Iris pigment epithelial cell (primary cell): Measurements from ENCODE around the gene EME2.

ENCODE experiments used
- DNase-seq: peaks from one replicate; pipeline ENCODE4 v3.0.0-alpha.2; 2011; ENCODE audit warnings: low read depth

Gene EME2

GRCh38 chr16:1767116-1767994 is 5.3 kb upstream of the EME2 start:
- no peak for DNase-seq

DNA sequence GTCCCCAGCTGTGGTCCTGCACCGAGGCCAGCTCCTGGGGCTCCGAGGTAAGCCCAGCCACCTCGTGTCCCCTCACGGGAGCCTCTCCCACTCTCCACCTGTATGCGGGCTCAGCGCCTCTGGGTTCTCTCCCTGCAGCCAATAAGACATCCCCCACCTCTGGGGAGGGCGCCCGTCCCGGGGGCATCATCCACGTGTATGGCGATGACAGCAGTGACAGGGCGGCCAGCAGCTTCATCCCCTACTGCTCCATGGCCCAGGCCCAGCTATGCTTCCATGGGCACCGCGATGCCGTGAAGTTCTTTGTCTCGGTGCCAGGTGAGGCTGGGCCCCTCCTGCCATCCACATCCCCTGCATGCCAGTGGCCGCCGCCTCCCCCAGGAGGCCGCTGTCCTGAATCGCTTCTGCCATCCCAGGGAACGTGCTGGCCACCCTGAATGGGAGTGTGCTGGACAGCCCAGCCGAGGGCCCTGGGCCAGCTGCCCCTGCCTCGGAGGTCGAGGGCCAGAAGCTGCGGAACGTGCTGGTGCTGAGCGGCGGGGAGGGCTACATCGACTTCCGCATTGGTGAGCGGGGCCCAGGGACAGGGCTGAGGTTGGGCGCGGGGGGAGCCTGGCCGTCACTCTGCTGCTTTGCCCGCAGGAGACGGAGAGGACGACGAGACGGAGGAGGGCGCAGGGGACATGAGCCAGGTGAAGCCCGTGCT is 4.4 kb upstream of the EME2 start:
- DNase-seq: no peak

DNA sequence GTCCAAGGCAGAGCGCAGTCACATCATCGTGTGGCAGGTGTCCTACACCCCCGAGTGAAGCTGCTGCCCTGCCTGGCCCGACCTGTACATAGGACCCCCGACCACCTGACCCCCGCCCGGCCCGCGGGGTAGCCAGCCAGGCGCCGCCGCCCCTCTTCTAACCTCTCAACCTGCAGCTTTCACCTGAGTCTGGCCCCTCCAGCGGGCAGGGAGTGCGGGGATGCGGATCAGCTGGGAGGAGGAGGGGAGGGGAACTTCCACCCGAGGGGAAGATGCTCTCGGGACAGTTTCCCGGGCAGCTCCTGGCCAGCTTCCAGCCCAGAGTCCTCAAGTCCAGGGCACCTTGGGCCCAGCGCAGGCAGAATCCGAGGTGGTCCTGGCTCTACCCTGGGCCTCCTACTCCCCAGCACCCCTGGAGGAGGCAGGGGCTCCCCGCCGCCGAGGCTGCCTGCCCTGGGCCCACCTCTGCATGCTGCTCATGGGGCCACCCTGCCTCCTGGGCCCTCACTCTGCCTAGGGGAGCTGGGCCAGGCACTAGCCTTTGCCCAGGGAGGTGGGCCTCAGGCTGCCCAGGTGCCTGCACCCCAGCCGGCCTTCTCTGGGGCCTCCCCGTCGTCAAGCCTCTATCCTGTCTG is 3.7 kb upstream of the EME2 start:
- DNase-seq: no peak

DNA sequence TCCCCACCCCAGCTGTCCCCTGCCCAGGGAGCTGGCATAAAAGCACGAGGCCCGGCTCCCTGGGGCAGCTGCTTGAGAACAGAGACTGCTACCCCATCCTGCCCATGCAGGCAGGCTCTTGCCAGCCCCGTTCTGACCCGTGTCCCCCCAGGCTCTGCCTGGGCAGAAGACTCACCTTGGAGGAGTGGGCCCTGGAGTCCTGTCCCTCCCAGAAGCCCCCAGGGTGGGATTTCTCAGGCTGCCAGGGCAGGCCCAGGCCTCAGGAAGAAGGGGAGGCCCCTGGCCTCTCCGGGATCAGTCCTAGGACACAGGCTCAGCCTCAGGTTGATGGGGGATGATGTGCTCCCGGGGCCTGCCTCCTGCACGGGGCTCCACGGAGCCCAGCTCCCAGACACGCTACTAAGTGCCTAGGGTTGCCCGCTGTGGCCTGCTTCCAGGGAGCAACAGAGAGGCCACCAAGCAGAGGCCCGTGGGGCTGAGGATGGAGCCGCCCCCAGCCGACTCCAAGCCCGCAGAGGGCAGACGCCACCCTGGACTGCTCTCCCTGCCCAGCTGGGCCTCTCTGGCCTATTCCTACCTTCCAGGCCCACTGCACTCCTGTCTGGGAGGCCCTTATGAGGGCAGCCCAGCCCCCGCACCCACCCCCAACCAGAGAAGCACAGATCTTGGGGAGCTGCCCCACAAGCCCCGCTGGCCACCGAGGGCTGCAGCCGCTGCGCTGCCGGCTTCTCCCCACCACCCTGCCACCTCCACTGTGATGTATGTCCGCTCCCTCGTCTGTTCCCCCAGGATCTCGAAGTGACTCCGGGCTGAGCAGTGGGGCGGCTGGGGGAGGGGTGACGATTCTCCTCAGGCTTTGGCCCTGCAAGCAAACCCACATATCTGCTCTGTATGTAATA is 3.0 kb upstream of the EME2 start:
- no peak for DNase-seq

- DNase-seq: peak; percentile 68
Observed at GRCh38 chr16:1770328-1771187, 2.1 kb upstream of the EME2 start.

DNA sequence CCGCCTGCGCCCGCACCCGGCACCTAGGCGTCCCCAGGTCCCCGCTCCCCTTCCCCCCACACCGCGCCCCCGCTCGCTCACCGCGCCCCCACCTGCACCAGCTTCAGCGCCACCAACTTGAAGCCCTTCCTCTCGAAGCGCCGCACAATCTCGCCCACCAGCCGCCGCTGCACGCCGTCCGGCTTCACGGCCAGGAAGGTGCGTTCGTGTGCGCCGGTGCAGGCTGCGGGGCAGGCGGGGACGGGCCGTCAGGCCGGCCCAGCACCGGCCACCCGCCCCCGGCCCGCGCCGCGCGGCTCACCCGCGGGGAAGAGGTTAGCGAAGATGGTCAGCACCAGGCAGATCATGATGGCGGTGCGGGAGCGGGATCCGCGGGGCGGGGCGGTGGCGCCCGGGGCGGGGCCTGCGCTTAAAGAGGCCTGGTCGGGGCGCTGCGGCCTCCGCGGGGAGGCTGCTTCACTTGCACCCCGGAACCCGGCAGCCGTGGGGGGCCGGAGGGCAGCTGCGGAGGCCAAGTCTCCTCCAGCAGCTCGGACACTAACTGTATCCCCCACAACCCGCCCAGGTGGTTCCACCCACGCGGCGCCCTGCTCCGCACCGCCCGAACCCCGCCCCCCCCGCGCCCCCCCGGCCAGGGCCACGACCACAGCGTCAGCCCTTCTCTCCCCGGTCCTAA is 1.3 kb upstream of the EME2 start, which contains the start of gene NME3:
Gene NME3, minus strand, starts transcription at position 356 of the 676 bp plus-strand sequence. Its CDS starts 9 bp downstream, at position 347.
- peak; percentile 75 for DNase-seq

DNA sequence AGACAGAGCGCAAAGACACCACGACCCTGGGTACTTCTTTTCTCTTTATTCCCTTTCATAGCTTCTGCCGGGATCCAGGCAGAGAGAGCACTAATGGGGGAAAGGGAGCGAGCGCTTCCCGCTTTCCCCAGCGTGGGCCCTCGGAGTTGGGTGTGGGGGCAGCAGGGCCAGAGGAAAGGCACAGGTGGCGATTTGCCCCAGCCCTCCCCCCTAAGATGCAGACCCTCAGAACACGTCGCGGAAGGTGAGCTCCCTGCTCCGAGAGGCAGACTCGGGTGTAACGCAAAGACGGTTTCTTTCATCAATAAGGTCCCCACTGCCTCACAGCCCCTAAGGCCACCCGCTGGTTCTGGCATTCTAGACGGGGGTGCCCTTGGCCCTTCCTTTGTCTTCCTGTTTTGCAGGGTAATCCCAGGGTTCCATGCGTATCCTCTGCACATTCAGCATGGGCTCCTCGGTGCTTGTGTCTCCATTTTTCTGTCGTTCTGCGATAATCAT is 697 bp upstream of the EME2 start:
- DNase-seq: no peak

- peak; percentile 87 for DNase-seq
Observed at GRCh38 chr16:1772908-1773702, 495 bp downstream of the EME2 start, which contains the start of gene MRPS34. Gene MRPS34 (minus strand): TSS chr16:1773134. CDS start chr16:1773119, 15 bp downstream.

DNA sequence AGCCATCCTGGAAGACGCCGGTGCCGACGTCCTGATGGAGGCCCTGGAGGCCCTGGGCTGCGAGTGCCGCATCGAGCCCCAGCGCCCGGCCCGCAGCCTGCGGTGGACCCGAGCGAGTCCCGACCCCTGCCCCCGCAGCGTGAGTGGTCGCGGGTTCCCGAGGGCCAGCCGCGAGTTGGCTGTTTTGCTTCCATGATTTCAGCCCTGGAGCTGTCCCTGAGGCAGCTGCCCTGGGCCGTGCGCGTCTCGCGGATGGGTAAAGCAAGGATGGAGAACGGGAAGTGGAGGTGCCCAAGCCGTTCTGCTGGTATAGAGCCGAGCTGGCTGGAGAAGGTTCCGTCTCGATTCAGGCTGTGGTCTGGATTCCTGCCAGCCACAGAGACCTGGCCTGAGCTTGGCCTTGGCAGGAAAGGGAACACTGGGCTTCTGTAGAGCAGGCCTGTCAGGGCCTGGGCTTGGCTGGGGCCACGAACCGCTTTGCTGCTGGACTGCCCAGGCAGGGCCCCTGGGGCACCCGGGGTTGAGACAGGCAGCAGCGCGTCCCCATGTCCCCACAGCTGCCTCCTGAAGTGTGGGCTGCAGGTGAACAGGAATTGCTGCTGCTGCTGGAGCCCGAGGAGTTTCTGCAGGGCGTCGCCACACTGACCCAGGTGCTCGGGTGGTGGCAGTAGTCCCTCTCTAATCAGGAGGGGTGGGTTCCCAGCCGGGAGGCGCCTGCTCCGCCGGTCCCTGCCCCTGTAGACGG is 1.3 kb downstream of the EME2 start:
- DNase-seq: peak; percentile 60

DNA sequence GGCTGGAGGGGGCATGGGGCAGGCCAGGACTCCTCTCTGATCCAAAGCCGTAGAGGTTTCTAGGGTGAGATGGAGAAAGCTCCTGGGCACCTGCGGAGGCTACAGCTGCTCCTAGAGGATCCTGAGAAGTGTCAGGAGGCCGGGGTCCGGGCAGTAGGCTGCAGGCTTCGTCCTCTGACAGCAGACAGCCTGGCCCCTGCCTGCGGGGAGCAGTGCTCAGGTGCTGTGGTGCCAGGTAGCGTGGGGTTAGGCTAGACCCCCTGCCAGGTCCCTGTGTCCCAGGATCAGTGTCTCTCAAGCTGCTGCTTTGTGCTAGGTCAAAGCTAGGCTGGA is 1.8 kb downstream of the EME2 start:
- no peak for DNase-seq

- no peak for DNase-seq
Observed at GRCh38 chr16:1775006-1775845, 2.6 kb downstream of the EME2 start.

- no peak for DNase-seq
Observed at GRCh38 chr16:1775846-1776671, 3.4 kb downstream of the EME2 start.

GRCh38 chr16:1776672-1776955 is 4.0 kb downstream of the EME2 start:
- DNase-seq: no peak

- DNase-seq: no peak
Observed at GRCh38 chr16:1776991-1777374, 4.4 kb downstream of the EME2 start.

GRCh38 chr16:1777375-1778199 is 5.0 kb downstream of the EME2 start:
- DNase-seq: no peak
